HepG2 (cell line): ENCODE data around the gene UMOD. TPM values are rescaled to one million over a fixed set of nuclear protein-coding genes. Genes with fewer than 3 reads are reported as not detected.

Experiments
- ATAC-seq: fragments of 200-7000 bp; cut with Tn5 transposase; 3 replicates; pipeline ENCODE4 v1.9.1; 2020; ENCODE audit warnings: mild to moderate bottlenecking, moderate library complexity
- BruUV-seq: library from RNA; stranded (reverse); fragments of 400-500 nt; replicated peaks from 2 replicates; lab custom pipeline; 2021; lab: Mats Ljungman, UMichigan
- CTCF ChIA-PET: fragments of 300-600 bp; formaldehyde crosslinking; extraction: SDS; loops from one replicate; lab custom pipeline; 2021; ENCODE audit warnings: low total read pairs, inconsistent platforms, low intra/inter-chr PET ratio; lab: Yijun Ruan, JAX
- POLR2A ChIA-PET: fragments of 350-600 bp; sonication (Branson Sonifier 250); formaldehyde crosslinking; loops from one replicate; lab custom pipeline; 2020; ENCODE audit warnings: antibody characterized with exemption, inconsistent platforms; lab: Yijun Ruan, JAX
- DNase-seq: peaks from one replicate; pipeline ENCODE4 v3.0.0-alpha.2; 2015; ENCODE audit warnings: low spot score
- FAIRE-seq: peaks from 3 replicates; lab custom pipeline; 2011; peaks lifted over from hg19 to GRCh38; lab: Jason Lieb, UNC
- H2AFZ ChIP-seq: one replicate; pipeline ENCODE4 v1.6.1; 2011; ENCODE audit warnings: low read length, inconsistent platforms
- H3K27ac ChIP-seq: fragments of 300-600 bp; 3 replicates; pipeline ENCODE4 v1.8.0; 2011; ENCODE audit warnings: mixed run types, mild to moderate bottlenecking, mixed read lengths, low read length, inconsistent platforms; ENCODE audit not compliant: insufficient read depth; ENCODE audit errors: extremely low read length
- H3K27me3 ChIP-seq, 2 experiments: fragments of 200-600 bp in 1 of 2; 2 replicates in 1 of 2; 3 replicates in 1 of 2; pipeline versions ENCODE4 v1.6.0 to v1.8.0; 2011; ENCODE audit warnings: low read length in 2 of 2, mild to moderate bottlenecking in 2 of 2, moderate library complexity in 2 of 2, inconsistent platforms in 1 of 2; ENCODE audit not compliant: insufficient read depth in 2 of 2, control insufficient read depth in 1 of 2
- H3K36me3 ChIP-seq, 2 experiments: fragments of 200-600 bp in 1 of 2; replicated peaks in 1 of 2; 2 replicates in 1 of 2; 3 replicates in 1 of 2; pipeline versions ENCODE4 v1.5.1 to v1.8.0; 2011; ENCODE audit warnings: low read length in 2 of 2, inconsistent platforms in 1 of 2; ENCODE audit not compliant: insufficient read depth in 2 of 2, control insufficient read depth in 1 of 2
- H3K4me1 ChIP-seq: 2 replicates; pipeline ENCODE4 v1.5.1; 2012; ENCODE audit warnings: low read length, inconsistent platforms; ENCODE audit not compliant: insufficient read depth
- H3K4me2 ChIP-seq: 2 replicates; pipeline ENCODE4 v1.6.0; 2011; ENCODE audit warnings: low read depth, low read length, inconsistent platforms
- H3K4me3 ChIP-seq, 3 experiments: fragments of 200-600 bp in 1 of 3; sonication (generic), shearing (Covaris generic) in 1 of 3; replicated peaks in 1 of 3; 2 replicates each; pipeline ENCODE4 v1.5.1; 2011 to 2016; ENCODE audit warnings: low read length in 3 of 3, inconsistent platforms in 2 of 3, low read depth in 2 of 3, mild to moderate bottlenecking in 2 of 3, control low read depth in 1 of 3, mixed read lengths in 1 of 3; ENCODE audit not compliant: insufficient read depth in 1 of 3
- H3K79me2 ChIP-seq: one replicate; pipeline ENCODE4 v1.6.1; 2011; ENCODE audit warnings: low read length, inconsistent platforms; ENCODE audit not compliant: insufficient read depth
- H3K9ac ChIP-seq: 2 replicates; pipeline ENCODE4 v1.6.0; 2011; ENCODE audit warnings: mild to moderate bottlenecking, low read depth, low read length, inconsistent platforms; ENCODE audit not compliant: insufficient read depth
- H3K9me3 ChIP-seq: 2 replicates; pipeline ENCODE4 v1.5.1; 2012; ENCODE audit warnings: mild to moderate bottlenecking, low read length
- H4K20me1 ChIP-seq: 2 replicates; pipeline ENCODE4 v1.6.0; 2011; ENCODE audit warnings: inconsistent platforms, mild to moderate bottlenecking, low read length, moderate library complexity; ENCODE audit not compliant: insufficient read depth
- HNRNPLL ChIP-seq: fragments of 200-400 bp; formaldehyde crosslinking; IDR thresholded peaks from 2 replicates; pipeline ENCODE4 v1.6.1; 2017; ENCODE audit warnings: mild to moderate bottlenecking, low read depth, low read length; ENCODE audit not compliant: poor library complexity, severe bottlenecking
- ZBTB2 ChIP-seq: sonication (generic); formaldehyde crosslinking; IDR thresholded peaks from 2 replicates; pipeline ENCODE4 v1.8.0; 2022; ENCODE audit warnings: low read depth, missing genetic modification reagents
- ZBTB8A ChIP-seq: sonication (generic); formaldehyde crosslinking; IDR thresholded peaks from 2 replicates; pipeline ENCODE4 v1.4.0; 2020; ENCODE audit warnings: mild to moderate bottlenecking, low read depth, missing genetic modification reagents, borderline replicate concordance
- ZHX1 ChIP-seq: sonication (generic); formaldehyde crosslinking; IDR thresholded peaks from 2 replicates; pipeline ENCODE4 v1.8.1; 2022; ENCODE audit warnings: low read depth, mild to moderate bottlenecking, missing genetic modification reagents
- WGBS: methylation state at CpG from one replicate; pipeline ENCODE4 v1.1.6; 2017; ENCODE audit warnings: low lambda C conversion rate; 5-methylcytosine and 5-hydroxymethylcytosine counted together
- in situ Hi-C: cut with HindIII; loops from 2 replicates; pipeline ENCODE4 v1.10.0; 2017; ENCODE audit warnings: low pct_unique_long_range_greater_than_20kb; ENCODE audit not compliant: extremely low pct_ligation_motif_present
- intact Hi-C: fragments of 100-400 bp; cut with micrococcal nuclease; formaldehyde crosslinking; loops from one replicate; pipeline ENCODE4 v1.10.0; 2022; ENCODE audit not compliant: unreplicated experiment
- polyA plus RNA-seq, 8 experiments: library from polyadenylated mRNA; depleted of rRNA in 3 of 8; stranded (reverse) in 7 of 8; unstranded in 1 of 8; fragments of >200 nt; fragmentation: Illumina TruSeq in 4 of 8; extraction: Trizol in 4 of 8; gene quantifications; 2 replicates each; pipeline versions ENCODE4 v1.2.1 to v1.2.3, GENCODE V29; 2011 to 2016; ENCODE audit warnings: low read depth in 4 of 8, missing spikeins in 1 of 8, mixed read lengths in 1 of 8; ENCODE audit not compliant: insufficient read depth in 1 of 8
- total RNA-seq, 5 experiments: library from RNA; depleted of rRNA; stranded (reverse); fragments of >200 nt; fragmentation: Illumina TruSeq; extraction: Trizol; gene quantifications; 2 replicates each; pipeline ENCODE4 v1.2.3, GENCODE V29; 2016; ENCODE audit warnings: low read depth in 1 of 5

Gene UMOD
- total and polyA plus RNA-seq, 2 of the 13 experiments (the other 11 are each of a cell fraction or from before 2014, with no cell fraction given): not detected

DNA sequence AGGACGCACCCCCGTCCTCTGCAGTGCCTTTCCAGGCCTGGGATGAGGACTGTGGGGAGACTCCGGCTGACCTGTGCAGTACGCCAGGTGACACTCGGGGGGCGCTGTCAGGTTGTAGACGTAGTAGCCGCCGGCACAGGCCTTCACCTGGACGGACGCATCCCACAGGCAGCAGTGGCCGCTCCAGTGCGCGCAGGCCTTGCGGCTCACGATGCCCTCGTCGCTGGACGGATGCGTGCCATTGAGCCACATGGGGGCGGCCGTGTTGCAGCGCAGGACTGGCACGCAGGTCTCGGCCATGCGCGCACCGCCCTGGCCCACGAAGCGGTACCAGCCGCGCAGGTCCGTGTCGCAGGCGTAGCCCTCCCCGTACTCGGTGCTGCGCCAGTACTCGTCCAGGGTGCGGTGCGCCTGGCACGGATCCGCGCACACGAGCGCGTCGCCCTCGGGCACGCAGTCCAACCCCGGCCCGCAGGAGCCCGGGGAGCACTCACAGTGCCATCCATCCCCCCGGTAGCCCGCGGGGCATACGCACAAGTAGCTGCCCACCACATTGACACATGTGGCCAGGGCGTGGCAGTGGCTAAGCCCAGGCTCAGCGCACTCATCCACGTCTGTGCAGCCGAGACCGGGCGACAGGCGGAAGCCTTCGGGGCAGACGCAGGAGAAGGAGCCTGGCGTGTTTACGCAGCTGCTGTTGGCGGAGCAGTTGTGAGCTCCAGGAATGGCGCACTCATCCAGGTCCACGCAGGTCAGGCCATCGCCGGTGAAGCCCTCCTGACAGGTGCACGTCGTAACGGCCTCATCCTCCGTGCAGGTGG is 3.9 kb downstream of the UMOD start (continued):
- TF ChIP-seq ZHX1 (CRISPR knock-in tag) (peak; percentile 28; the same call in 1 of the 2 replicates), HNRNPLL (peak; percentile 24)
- TF ChIP-seq, all 625 proteins: peak for 29

DNA sequence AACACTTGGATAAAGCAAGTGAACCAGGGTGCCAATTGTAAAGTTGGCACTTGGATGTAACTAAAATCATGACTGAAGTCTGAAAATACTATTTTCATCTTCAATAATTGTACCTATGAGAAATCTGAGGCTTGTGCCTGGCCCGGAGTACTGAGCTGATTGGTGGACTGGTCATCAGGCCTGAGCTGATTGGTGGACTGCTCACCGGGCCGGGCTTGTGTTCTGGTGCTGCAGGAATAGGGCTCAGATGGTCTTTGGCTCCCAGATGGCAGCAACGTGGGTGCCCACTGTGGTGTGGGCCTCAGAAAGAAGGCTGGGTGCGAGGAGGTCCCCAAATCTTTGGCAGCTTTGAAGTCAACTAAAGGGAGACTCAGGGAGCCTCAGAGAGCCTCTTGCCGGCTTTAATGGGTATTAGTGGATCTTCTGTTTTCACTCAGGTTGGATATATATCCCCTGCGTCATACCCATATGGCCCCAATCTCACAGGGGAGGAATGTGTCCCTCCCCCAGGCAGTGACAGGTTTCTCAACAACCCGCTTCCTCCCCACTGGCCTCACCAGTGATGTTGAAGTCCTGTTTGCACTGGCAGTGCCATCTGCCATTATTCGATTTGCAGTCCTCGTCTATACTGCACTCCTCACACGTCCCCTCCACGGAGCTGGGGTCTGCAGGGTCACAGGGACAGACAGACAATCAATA is 4.7 kb downstream of the UMOD start:
- Histone ChIP-seq H2AFZ (no peak overlapping the region), H3K4me1 (peaks cover 1% of the 10 kb centered on the region; the same call in 1 of the 2 replicates), H3K9ac (no peak overlapping the region), H3K4me2 (no peak overlapping the region), H3K9me3 (no peaks in the 10 kb centered on the region), H4K20me1 (no peaks in the 10 kb centered on the region)
- in situ Hi-C loops (no loop called here), intact Hi-C loops (no loop called here)
- POLR2A ChIA-PET: no interaction called here
- WGBS: 37% methylated on average over 12 of the region's 12 CpGs
- BruUV-seq: no TSS peak
- DNase-seq: no peak
- CTCF ChIA-PET: no interaction called here
- 0 out of 2 replicates have a peak, but pooled peaks have one; percentile 16 for TF ChIP-seq ZBTB2 (CRISPR knock-in tag)
- no peak for TF ChIP-seq ZBTB8A (CRISPR knock-in tag)
- TF ChIP-seq, all 625 proteins: peak for 1
- no peak overlapping the region for H3K27ac ChIP-seq
- H3K4me3 ChIP-seq: no peak overlapping the region
- ATAC-seq: no peak
- H3K36me3 ChIP-seq: no peaks in the 10 kb centered on the region
- FAIRE-seq: no peak
- H3K27me3 ChIP-seq: no peaks in the 10 kb centered on the region
- no peaks in the 10 kb centered on the region for H3K79me2 ChIP-seq
